ENCODE data around the gene TAGLN.

DNA sequence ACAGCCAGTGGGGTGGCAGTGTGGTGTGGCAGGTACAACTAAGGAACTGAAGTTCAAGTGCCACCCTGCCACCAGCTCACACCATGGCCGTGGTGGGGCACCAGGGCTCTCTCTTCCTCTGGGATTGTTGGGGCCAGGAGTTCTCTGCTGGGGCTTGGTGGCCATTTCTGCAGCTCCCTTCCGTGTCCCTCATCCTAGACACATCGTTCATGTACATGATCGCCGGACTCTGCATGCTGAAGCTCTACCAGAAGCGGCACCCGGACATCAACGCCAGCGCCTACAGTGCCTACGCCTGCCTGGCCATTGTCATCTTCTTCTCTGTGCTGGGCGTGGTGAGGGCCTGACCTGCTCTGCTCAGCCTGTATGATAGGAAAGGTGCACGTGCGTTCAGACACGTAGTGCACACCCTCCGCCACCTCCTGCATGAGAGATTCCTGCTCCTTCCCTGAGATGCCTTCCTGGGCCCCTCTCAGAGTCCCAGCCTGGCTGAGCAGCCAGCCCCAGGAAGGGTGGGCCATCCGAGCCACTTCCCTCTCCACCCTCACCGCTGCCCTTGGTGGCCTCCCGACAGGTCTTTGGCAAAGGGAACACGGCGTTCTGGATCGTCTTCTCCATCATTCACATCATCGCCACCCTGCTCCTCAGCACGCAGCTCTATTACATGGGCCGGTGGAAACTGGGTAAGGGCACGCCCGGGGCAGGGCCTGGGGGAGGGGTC, 7.3 kb upstream of the TAGLN start:
- TF ChIP-seq CTCF (IDR thresholded peaks at IDR 0.05) (no peak), POLR2A (IDR thresholded peaks at IDR 0.05) (no peak)

All from uterus (tissue), 2 donors.